ENCODE results near the gene RNF115.
"Not testable (repeated sequence)": the region's sequence is repeated elsewhere in the genome, so short reads cannot be mapped to it uniquely, and the experiment has no call there.

Gene RNF115

DNA sequence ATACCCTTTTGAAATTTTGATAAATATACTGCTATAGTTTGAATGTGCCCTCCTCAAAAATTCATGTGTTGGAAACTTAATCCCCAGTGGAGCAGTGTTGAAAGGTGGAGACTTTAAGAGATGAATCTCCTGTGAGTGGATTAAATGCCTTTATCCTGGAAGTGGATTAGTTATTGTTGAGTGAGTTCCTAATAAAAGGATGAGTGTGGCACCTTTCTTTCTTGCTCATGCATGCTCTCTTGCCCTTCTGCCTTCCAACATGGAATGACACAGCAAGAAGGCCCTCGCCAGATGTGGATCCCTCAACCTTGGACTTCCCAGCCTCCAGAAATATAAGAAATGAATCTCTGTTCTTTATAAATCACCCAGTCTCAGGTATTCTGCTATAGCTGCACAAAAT, 52.8 kb downstream of the RNF115 start:
- no peak for DNase-seq

DNA sequence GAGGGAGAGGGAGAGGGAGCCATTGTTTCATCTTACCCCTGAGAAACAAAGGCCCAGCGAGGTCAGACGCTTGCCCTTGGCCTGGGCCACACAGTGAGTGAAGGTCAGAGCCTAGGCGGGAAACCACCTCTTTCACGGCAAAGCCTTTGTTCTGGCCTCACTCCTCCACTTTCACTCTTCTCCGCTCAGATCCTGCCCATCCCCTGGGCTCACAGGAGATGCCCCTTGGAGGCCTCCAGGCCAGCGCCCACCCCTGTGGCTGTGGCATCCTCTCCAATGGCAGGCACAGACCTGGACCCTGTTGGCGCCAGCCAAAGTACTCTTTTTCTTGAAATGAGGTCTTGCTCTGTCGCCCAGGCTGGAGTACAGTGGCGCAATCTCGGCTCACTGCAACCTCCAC, 55.9 kb downstream of the RNF115 start:
- DNase-seq = not testable (repeated sequence)

DNA sequence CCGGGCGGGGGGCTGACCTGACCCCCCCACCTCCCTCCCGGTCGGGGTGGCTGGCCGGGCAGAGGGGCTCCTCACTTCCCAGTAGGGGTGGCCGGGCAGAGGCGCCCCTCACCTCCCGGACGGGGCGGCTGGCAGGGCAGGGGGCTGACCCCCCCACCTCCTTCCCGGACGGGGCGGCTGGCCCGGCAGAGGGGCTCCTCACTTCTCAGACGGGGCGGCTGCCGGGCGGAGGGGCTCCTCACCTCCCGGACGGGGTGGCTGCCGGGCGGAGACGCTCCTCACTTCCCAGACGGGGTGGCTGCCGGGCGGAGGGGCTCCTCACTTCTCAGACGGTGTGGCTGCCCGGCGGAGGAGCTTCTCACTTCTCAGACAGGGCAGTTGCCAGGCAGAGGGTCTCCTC, 57.0 kb downstream of the RNF115 start:
- not testable (repeated sequence) for DNase-seq

DNA sequence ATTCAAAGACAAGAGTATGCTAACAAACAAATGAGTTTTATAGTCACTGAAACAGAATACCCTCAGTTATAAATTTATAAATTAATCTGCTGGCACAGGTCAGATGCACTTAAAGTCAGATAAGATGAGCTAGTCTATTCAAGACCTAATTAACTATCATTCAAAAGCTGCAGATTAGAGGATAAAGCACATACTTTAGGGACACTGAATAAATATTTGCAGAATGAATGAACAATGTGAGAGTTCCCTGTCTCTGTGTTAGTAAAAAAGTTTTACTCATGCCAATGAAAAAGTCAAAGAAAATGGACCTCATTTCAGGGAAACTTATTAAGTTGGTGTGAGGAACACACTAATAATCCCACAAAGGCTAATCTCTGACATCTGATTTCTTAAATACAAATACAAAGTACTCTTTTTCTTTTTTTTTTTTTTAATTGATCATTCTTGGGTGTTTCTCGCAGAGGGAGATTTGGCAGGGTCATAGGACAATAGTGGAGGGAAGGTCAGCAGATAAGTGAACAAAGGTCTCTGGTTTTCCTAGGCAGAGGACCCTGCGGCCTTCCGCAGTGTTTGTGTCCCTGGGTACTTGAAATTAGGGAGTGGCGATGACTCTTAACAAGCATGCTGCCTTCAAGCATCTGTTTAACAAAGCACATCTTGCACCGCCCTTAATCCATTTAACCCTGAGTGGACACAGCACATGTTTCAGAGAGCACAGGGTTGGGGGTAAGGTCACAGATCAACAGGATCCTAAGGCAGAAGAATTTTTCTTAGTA, 58.1 kb downstream of the RNF115 start:
- DNase-seq = not testable (repeated sequence)

DNA sequence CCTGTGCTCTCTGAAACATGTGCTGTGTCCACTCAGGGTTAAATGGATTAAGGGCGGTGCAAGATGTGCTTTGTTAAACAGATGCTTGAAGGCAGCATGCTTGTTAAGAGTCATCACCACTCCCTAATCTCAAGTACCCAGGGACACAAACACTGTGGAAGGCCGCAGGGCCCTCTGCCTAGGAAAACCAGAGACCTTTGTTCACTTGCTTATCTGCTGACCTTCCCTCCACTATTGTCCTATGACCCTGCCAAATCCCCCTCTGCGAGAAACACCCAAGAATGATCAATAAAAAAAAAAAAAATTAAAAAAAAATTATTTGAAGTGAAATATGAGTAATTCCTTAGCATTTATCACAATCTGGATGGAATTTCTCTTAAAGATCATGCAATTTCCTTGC, 58.8 kb downstream of the RNF115 start:
- not testable (repeated sequence) for DNase-seq

DNA sequence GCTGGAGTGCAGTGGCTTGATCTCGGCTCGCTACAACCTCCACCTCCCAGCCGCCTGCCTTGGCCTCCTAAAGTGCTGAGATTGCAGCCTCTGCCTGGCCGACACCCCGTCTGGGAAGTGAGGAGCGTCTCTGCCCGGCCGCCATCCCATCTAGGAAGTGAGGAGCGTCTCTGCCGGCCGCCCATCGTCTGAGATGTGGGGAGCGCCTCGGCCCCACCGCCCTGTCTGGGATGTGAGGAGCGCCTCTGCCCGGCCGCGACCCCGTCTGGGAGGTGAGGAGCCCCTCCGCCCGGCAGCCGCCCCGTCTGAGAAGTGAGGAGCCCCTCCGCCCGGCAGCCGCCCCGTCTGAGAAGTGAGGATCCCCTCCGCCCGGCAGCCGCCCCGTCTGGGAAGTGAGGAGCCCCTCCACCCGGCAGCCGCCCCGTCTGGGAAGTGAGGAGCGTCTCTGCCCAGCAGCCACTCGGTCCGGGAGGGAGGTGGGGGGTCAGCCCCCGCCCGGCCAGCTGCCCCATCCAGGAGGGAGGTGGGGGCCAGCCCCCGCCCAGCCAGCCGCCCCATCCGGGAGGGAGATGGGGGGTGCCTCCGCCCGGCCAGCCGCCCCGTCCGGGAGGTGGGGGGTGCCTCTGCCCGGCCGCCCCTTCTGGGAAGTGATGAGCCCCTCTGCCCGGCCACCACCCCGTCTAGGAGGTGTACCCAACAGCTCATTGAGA, 59.5 kb downstream of the RNF115 start:
- not testable (repeated sequence) for DNase-seq

DNA sequence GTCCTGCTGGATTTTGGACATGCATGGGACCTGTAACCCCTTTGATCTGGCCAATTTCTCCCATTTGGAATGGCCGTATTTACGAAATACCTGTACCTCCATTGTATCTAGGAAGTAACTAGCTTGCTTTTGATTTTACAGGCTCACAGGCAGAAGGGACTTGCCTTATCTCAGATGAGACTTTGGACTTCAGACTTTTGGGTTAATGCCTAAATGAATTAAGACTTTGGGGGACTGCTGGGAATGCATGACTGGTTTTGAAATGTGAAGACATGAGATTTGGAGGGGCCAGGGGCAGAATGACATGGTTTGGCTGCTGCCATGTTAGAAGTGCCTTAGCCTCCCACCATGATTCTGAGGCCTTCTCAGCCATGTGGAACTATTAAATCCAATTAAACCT, 61.9 kb downstream of the RNF115 start:
- not testable (repeated sequence) for DNase-seq

DNA sequence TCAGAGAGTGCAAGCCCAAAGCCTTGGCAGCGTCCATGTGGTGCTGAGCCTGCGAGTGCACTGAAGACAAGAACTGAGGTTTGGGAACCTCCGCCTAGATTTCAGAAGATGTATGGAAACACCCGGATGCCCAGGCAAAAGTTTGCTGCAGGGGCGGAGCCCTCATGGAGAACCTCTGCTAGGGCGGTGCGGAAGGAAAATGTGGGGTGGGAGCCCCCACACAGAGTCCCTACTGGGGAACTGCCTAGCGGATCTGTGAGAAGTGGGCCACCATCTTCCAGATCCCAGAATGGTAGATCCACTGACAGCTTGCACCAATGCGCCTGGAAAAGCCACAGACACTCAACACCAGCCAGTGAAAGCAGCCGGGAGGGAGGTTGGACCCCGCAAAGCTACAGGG, 62.4 kb downstream of the RNF115 start:
- DNase-seq = not testable (repeated sequence)

DNA sequence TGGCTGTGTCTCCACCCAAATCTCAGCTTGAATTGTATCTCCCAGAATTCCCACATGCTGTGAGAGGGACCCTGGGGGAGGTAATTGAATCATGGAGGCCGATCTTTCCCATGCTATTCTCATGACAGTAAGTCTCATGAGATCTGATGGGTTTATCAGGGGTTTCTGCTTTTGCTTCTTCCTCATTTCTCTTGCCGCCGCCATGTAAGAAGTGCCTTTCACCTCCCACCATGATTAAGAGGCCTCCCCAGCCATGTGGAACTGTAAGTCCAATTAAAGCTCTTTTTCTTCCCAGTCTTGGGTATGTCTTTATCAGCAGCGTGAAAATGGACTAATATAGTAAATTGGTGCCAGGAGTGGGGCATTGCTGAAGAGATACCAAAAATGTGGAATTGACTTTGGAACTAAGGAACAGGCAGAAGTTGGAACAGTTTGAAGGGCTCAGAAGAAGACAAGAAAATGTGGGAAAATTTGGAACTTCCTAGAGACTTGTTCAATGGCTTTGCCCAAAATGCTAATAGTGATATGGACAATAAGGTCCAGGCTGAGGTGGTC, 63.4 kb downstream of the RNF115 start:
- not testable (repeated sequence) for DNase-seq

DNA sequence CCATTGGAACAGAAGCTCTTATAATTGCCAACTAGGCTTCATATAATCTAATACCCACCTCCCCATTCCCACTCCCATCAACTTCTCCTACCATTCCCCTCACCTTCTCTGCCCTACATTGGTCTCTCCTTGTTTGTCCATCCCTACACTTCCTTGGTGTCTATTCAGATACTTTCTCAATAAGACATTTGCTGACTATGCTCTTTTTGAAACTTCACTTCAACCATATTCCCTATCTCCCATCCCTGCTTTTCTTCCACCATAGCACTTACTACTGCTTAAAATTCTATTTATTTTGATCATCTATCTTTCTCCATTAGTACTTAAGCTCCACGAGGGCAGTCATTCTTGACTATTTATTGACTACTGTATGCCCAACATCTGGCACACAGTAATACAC, 64.2 kb downstream of the RNF115 start:
- no peak for DNase-seq

DNA sequence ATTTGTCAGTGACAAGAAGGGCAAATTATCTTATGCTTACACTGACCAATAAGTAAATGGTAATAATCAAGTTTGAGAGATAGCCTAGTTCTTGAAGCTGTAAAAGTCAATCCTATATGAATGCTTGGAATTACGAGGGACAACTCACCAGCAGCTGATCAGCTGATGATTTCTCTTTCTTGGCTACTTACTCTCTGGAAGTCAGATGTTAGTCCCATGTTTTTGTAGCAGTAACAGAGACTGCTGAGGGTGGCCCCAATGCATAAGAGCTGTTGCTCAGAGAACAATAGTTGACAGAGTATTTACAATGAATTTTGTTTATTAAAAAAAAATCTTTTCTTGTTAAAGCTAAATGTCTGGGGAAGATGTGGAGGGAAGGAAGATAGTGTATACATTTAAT, 65.3 kb downstream of the RNF115 start:
- DNase-seq = no peak

DNA sequence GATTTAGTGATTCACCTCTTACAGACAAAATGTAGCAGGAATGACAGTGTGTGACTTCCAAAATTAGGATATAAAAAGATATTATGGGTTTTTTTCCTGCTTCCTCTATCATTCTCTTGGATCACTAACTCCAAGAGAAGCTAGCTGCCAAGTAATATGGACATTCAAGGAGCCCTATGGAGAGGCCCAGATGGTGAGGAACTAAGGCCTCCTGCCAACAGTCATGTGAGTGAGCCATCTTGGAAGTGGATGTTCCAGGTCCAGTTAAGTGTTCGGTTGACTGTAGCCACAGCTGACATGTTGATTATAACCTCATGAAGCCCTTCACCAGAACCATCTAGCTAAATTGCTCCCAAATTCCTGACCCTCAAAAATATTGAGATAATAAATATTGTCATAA, 65.8 kb downstream of the RNF115 start:
- no peak for DNase-seq

DNA sequence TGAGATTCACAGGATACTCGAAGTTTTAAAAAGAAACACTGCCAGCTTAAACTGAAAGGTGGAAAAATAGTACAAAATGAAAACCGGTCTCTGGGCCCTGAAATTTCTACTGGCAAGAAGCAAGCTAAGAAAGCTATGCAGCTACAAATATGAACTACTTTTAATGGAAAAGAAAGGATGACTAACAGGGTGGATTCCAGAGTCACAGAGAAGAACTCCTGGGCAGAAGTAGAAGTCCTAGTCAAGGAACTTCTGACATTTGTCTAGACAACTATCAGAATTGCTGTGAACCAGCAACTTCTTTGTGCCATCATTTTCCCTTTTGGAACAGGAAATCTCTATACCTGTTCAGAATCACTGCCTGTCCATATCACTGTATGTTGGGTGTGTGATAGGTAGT, 66.5 kb downstream of the RNF115 start:
- no peak for DNase-seq

DNA sequence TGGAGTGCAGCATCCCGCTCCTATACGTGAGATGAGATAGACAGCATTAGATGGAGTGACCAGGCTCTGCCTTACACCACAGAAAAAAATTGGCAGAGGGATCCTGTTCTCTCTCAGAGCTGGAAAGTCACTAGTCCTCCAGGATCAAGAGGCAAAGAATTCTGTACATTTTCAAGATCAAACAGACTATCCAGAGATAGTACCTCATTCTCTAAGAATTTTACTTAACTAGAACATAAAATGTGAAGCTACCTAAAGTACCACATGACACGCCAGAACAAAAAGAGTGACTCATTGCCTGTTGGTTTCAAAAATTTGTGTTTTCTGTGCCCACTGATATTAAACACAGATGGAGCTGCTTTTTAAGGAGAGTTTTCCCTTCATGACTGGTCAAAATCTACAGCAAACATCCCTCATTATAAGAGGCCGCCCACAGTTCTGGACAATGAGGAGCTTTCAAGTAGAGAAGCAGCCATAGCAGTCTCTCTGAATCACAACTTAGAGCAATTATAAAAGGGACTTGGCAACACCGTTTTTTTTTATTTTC, 72.3 kb downstream of the RNF115 start:
- DNase-seq = no peak

DNA sequence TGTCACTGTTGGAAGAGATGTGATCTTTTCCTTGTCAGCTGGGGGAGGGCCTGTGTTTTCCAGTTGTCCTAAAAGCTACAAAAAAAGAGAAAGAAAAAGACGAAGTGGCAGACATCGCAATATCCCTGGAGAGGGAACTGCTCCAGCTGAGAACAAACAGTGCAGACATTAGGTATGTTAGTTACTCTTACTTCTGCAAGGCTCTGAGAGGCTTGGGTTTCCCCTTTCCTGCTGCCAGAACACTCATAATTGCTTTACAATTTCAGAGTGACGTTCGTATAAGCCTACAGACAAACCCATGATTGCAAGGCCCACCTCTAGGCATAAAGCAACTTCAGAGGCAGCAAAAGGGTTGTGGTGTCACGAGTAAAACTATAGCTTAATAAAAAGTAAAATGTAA, 73.5 kb downstream of the RNF115 start:
- no peak for DNase-seq

DNA sequence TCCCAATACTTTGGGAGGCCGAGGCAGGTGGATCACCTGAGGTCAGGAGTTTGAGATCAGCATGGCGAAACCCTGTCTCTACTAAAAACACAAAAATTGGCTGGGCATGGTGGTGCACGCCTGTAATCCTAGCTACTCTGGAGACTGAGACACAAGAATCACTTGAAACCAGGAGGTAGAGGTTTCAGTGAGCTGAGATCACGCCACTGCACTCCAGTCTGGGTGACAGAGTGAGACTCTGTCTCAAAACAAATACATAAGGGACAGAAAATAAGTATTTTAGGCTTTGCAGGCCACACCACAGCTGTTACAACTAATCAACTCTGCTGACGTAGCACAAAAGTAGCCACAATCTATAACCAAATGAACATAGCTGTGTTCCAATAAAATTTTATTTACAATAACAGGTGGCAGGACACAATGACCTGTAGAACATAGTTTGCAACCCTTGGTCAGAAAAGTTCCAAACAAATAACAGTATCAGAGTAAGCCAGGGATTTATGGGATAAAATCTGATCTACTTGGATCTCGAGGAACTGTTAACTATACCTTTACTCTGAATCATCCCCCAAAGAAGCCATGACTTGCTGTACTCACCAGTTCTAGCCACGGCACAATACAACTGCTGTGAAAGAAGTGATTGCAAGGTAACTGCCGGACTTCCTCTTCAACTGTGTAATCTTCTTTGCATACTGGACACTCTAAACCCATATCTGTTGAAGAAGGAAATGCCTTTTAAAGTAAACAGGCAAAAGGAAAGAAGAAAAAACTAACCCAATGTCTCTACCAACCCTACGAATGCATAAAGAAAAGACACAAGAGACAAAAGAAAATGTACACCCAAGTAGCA, 76.3 kb downstream of the RNF115 start:
- no peak for DNase-seq

DNA sequence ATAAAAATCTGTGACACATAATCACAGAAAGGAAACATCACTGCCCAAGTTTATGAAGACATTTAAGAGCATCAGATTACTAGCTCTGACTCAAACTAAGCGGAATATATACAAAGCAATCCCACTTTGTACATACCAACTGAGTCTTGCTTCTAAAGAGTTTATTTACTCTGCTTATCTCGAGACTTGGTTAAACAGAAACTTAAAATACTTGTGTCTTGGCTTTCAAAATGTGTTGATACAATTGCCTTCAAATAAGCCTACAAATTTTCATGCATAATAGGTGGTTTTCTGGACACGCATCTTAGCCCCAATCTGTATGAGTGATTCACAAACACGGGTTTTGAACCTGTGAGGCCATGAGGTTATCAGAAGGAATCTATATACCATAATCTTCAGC, 83.6 kb downstream of the RNF115 start:
- DNase-seq = no peak

DNA sequence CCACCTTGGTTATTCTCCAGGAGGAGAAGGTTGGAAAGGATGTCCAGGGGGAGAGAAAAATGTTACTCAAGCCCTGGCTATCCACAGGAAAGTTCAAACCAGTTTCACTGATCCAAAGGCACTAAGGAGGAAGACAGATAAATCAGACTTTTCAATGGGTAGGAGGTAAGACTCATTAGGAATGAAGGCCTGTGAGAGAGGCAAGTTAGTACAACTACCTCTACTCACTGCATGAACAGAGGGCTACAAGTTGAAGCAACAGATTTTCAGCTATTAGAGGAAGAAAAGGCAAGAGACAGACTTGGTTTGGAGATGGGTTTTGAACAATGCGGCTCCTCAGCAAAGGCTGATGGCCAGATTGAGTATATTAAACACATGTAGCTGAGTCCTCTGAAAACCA, 87.7 kb downstream of the RNF115 start:
- no peak for DNase-seq

DNA sequence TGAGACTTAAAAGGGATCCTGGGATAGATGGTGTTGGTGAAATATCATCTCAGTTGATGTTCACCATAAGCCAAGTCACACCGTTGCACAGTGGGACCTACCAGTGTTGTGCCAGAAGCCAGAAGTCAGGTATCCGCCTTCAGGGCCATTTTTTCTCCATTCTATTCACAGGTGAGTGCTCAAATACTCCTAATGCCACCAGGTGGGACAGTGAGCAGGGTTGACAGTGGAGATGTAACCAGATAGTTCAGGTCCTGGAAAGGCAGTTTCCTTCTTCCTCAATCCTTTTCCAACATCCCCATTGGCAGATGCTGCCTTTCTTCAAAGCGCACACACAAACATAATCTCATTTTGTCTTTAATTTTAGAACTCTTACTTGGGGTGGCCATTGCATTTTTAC, 93.0 kb downstream of the RNF115 start:
- DNase-seq = no peak

DNA sequence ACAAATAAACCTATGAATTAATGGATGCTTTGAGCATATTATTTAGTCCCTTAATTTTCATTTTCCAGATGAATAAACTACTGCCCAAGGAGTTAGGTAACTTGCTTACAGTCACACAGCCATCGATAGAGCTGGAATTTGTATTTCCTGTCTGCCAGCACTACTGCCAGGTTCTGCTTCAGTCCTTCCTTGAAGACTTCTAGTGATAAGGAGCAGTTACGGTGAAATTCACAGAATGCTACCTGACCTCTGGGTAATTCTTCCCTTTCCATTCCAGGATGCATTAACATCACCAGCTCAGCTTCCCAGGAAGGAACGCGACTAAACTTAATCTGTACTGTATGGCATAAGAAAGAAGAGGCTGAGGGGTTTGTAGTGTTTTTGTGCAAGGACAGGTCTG, 93.4 kb downstream of the RNF115 start:
- no peak for DNase-seq

DNA sequence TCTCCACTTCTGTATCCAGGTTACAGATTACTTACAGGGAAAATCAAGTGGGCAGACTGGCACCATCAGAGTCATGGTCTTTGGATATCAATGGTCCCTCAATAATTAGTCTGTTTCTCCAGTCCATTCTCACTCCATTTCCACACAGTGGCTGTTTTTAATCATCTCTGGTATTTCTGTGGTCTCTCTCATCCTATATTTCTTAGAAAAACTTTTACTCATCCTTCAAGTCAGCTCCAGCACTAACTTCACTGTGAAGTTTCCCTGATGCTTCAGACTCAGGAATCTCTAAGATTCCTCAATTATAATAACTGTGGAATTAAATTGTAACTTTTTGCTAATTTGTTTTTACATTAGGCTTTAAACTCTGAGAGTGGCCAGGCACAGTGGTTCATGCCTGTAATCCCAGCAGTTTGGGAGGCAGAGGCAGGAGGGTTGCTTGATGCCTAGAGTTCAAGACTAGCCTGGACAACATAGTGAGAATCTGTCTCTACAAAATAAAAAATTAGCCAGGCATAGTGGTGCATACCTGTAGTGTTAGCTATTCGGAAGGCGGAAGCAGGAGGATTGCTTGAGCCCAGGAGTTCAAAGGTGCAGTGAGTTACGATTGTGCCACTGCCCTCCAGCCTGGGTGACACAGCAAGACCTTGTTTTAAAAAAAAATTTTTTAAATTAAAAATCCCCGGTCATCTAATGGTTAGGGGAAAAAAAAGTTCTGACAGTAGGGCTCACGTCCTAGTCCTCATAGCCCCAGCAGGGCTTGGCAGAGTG, 94.0 kb downstream of the RNF115 start:
- no peak for DNase-seq

DNA sequence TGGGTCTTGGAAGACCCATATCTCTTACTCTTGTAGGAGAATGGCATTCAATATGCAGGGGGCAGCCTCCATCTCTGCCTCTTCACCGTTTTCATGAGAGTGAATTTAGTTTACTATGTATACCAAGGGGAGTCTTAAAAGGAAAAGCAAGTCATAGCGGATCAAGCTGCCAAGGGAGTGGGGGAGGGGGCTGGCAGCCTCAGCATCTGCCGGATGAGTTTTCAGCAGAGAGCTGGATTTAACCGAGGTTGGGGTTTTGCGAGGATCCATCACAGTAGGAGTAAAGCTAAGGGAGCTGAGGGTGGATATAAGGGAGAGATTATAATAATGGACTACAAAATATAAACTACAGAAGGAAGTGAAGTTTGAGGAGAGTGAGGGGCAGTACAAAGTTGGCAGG, 94.7 kb downstream of the RNF115 start:
- DNase-seq = no peak
